Adipocyte (in vitro differentiated cells): ENCODE results near the gene LRRC52.

ENCODE experiments used
- DNase-seq: peaks from one replicate; pipeline ENCODE4 v3.0.0-alpha.2; 2015; ENCODE audit warnings: low read depth
- H3K27me3 ChIP-seq: replicated peaks from 2 replicates; pipeline ENCODE4 v1.7.0; 2013; ENCODE audit warnings: mild to moderate bottlenecking, low read length, moderate library complexity; ENCODE audit not compliant: control insufficient read depth, insufficient read depth
- H3K36me3 ChIP-seq: 2 replicates; pipeline ENCODE4 v1.7.0; 2013; ENCODE audit warnings: low read length, mild to moderate bottlenecking, moderate library complexity; ENCODE audit not compliant: control insufficient read depth, insufficient read depth, severe bottlenecking
- H3K4me1 ChIP-seq: 2 replicates; pipeline ENCODE4 v1.7.0; 2013; ENCODE audit warnings: mild to moderate bottlenecking, low read length, moderate library complexity; ENCODE audit not compliant: control insufficient read depth, insufficient read depth
- H3K4me3 ChIP-seq: 2 replicates; pipeline ENCODE4 v1.7.0; 2013; ENCODE audit warnings: mild to moderate bottlenecking, low read length, moderate library complexity
- H3K9ac ChIP-seq: 2 replicates; pipeline ENCODE4 v1.7.0; 2013; ENCODE audit warnings: mild to moderate bottlenecking, low read length, moderate library complexity
- H3K9me3 ChIP-seq: 2 replicates; pipeline ENCODE4 v1.7.0; 2013; ENCODE audit warnings: mild to moderate bottlenecking, low read length, moderate library complexity; ENCODE audit not compliant: control insufficient read depth

Gene LRRC52

GRCh38 chr1:165543532-165544438, at the start of gene LRRC52:
Gene LRRC52 (plus strand): TSS chr1:165544000. CDS start chr1:165544297, 297 bp downstream.
- peaks cover 28% of the 10 kb centered on the region for H3K27me3 ChIP-seq
- no peaks in the 10 kb centered on the region for H3K36me3 ChIP-seq
- H3K9me3 ChIP-seq: no peaks in the 10 kb centered on the region
- no peak for DNase-seq
- no peak within 1 kb of the TSS for H3K4me3 ChIP-seq
- no peak within 1 kb of the TSS for H3K9ac ChIP-seq
- peaks cover 5% of the 10 kb centered on the region for H3K4me1 ChIP-seq

- DNase-seq: no peak
- H3K4me1 ChIP-seq: peaks cover 4% of the 10 kb centered on the region
- peaks cover 10% of the 10 kb centered on the region for H3K27me3 ChIP-seq
- H3K4me3 ChIP-seq: no peak overlapping the region
- no peaks in the 10 kb centered on the region for H3K36me3 ChIP-seq
- no peaks in the 10 kb centered on the region for H3K9me3 ChIP-seq
- no peak overlapping the region for H3K9ac ChIP-seq
Measured at GRCh38 chr1:165494949-165495857, 48.6 kb upstream of the LRRC52 start.

- Histone ChIP-seq H3K4me3 (no peak overlapping the region), H3K36me3 (no peaks in the 10 kb centered on the region), H3K4me1 (peaks cover 4% of the 10 kb centered on the region), H3K27me3 (peaks cover 10% of the 10 kb centered on the region), H3K9ac (no peak overlapping the region), H3K9me3 (no peaks in the 10 kb centered on the region)
- no peak for DNase-seq
Measured at GRCh38 chr1:165495858-165496205, 48.0 kb upstream of the LRRC52 start.

- DNase-seq: no peak
- Histone ChIP-seq H3K36me3 (no peaks in the 10 kb centered on the region), H3K9ac (no peak overlapping the region), H3K9me3 (no peaks in the 10 kb centered on the region), H3K4me3 (no peak overlapping the region), H3K4me1 (peaks cover 4% of the 10 kb centered on the region), H3K27me3 (peaks cover 7% of the 10 kb centered on the region)
Measured at GRCh38 chr1:165496501-165496900, 47.3 kb upstream of the LRRC52 start.

GRCh38 chr1:165497069-165498013, 46.5 kb upstream of the LRRC52 start:
- Histone ChIP-seq H3K4me3 (no peak overlapping the region), H3K36me3 (no peaks in the 10 kb centered on the region), H3K27me3 (peaks cover 3% of the 10 kb centered on the region), H3K9me3 (no peaks in the 10 kb centered on the region), H3K4me1 (peaks cover 4% of the 10 kb centered on the region), H3K9ac (no peak overlapping the region)
- no peak for DNase-seq

GRCh38 chr1:165501330-165501969, 42.4 kb upstream of the LRRC52 start:
- H3K4me3 ChIP-seq: no peak overlapping the region
- H3K4me1 ChIP-seq: no peaks in the 10 kb centered on the region
- no peaks in the 10 kb centered on the region for H3K9me3 ChIP-seq
- no peak overlapping the region for H3K9ac ChIP-seq
- DNase-seq: no peak
- H3K36me3 ChIP-seq: no peaks in the 10 kb centered on the region
- H3K27me3 ChIP-seq: peaks cover 3% of the 10 kb centered on the region

- H3K9me3 ChIP-seq: no peaks in the 10 kb centered on the region
- H3K4me3 ChIP-seq: no peak overlapping the region
- no peak for DNase-seq
Measured at GRCh38 chr1:165501970-165502348, 41.8 kb upstream of the LRRC52 start.

GRCh38 chr1:165507570-165507969, 36.2 kb upstream of the LRRC52 start:
- Histone ChIP-seq H3K9ac (no peak overlapping the region), H3K4me3 (no peak overlapping the region), H3K27me3 (peaks cover 15% of the 10 kb centered on the region), H3K9me3 (no peaks in the 10 kb centered on the region), H3K4me1 (no peaks in the 10 kb centered on the region), H3K36me3 (no peaks in the 10 kb centered on the region)
- DNase-seq: no peak

More at GRCh38 chr1:165501970-165502348, 41.8 kb upstream of the LRRC52 start:
- Histone ChIP-seq H3K36me3 (no peaks in the 10 kb centered on the region), H3K9ac (no peak overlapping the region), H3K27me3 (peaks cover 3% of the 10 kb centered on the region), H3K4me1 (no peaks in the 10 kb centered on the region)

- DNase-seq: no peak
- H3K9me3 ChIP-seq: no peaks in the 10 kb centered on the region
Measured at GRCh38 chr1:165508291-165508690, 35.5 kb upstream of the LRRC52 start.

GRCh38 chr1:165512816-165513215, 31.0 kb upstream of the LRRC52 start:
- no peaks in the 10 kb centered on the region for H3K36me3 ChIP-seq
- no peaks in the 10 kb centered on the region for H3K4me1 ChIP-seq
- no peak for DNase-seq
- H3K27me3 ChIP-seq: peaks cover 23% of the 10 kb centered on the region
- H3K9me3 ChIP-seq: no peaks in the 10 kb centered on the region
- no peak overlapping the region for H3K9ac ChIP-seq
- no peak overlapping the region for H3K4me3 ChIP-seq

More at GRCh38 chr1:165508291-165508690, 35.5 kb upstream of the LRRC52 start:
- no peak overlapping the region for H3K4me3 ChIP-seq
- peaks cover 22% of the 10 kb centered on the region for H3K27me3 ChIP-seq
- no peaks in the 10 kb centered on the region for H3K4me1 ChIP-seq
- no peaks in the 10 kb centered on the region for H3K36me3 ChIP-seq
- no peak overlapping the region for H3K9ac ChIP-seq
